GM10847 (cell line): ENCODE results near the gene TAF9B.
A peak's percentile ranks its signal among the peaks of the same experiment; 100 is the strongest.

Source experiments
- POLR2A ChIP-seq: IDR thresholded peaks from 2 replicates; pipeline ENCODE4 v1.6.1; 2011; ENCODE audit not compliant: insufficient read length; ENCODE audit errors: extremely low read depth

Gene TAF9B

GRCh38 chrX:78111140-78111931 is 28.1 kb downstream of the TAF9B start:
- TF ChIP-seq POLR2A, result no peak

GRCh38 chrX:78109458-78109857 is 30.0 kb downstream of the TAF9B start:
- TF ChIP-seq POLR2A, result no peak

GRCh38 chrX:78106651-78106986 is 32.8 kb downstream of the TAF9B start:
- no peak for TF ChIP-seq POLR2A

- TF ChIP-seq POLR2A, result no peak
Observed at GRCh38 chrX:78105944-78106650, 33.4 kb downstream of the TAF9B start.

GRCh38 chrX:78104447-78105176 is 34.8 kb downstream of the TAF9B start:
- TF ChIP-seq POLR2A, result no peak

- peak; percentile 58 for TF ChIP-seq POLR2A
Observed at GRCh38 chrX:78103623-78104446, 35.6 kb downstream of the TAF9B start, which contains the start of gene PGK1. Gene PGK1, plus strand, starts transcription at chrX:78104248. Its CDS starts 93 bp downstream, at chrX:78104341.

- no peak for TF ChIP-seq POLR2A
Observed at GRCh38 chrX:78103001-78103622, 36.3 kb downstream of the TAF9B start.

GRCh38 chrX:78102091-78102490 is 37.4 kb downstream of the TAF9B start:
- no peak for TF ChIP-seq POLR2A

GRCh38 chrX:78098108-78098507 is 41.3 kb downstream of the TAF9B start:
- no peak for TF ChIP-seq POLR2A

GRCh38 chrX:78092296-78092695 is 47.2 kb downstream of the TAF9B start:
- no peak for TF ChIP-seq POLR2A
